ENCODE measurements around the gene MPL. TPM values are rescaled to one million over a fixed set of nuclear protein-coding genes. Genes with fewer than 3 reads are reported as not detected.

Gene MPL
- total and polyA plus RNA-seq, 2 of the 13 experiments (the other 11 are each of a cell fraction or from before 2014, with no cell fraction given) = not detected

GRCh38 chr1:43367904-43368645 lies 30.5 kb downstream of the MPL start, which contains the start of gene ELOVL1 (continued):
- TF ChIP-seq ZFP91 (CRISPR knock-in tag; IDR thresholded peaks at IDR 0.05; ENCODE audit: borderline replicate concordance) (peak; percentile 85), ZNF282 (IDR thresholded peaks at IDR 0.05; ENCODE audit: partially characterized antibody) (no peak), RARG (CRISPR knock-in tag; IDR thresholded peaks at IDR 0.05; ENCODE audit: low read depth) (no peak), ZBTB3 (CRISPR knock-in tag; IDR thresholded peaks at IDR 0.05; ENCODE audit: borderline replicate concordance, low read depth) (no peak), ZNF383 (CRISPR knock-in tag; IDR thresholded peaks at IDR 0.05; ENCODE audit: borderline replicate concordance) (no peak), HES4 (CRISPR knock-in tag; IDR thresholded peaks at IDR 0.05; ENCODE audit: borderline replicate concordance) (peak; percentile 94; the same call in 1 of the 2 replicates), KLF15 (CRISPR knock-in tag; IDR thresholded peaks at IDR 0.05; ENCODE audit: borderline replicate concordance) (no peak), ZC3H4 (CRISPR knock-in tag; IDR thresholded peaks at IDR 0.05; ENCODE audit: borderline replicate concordance) (no peak), ZSCAN30 (CRISPR knock-in tag; IDR thresholded peaks at IDR 0.05) (no peak), ZNF207 (IDR thresholded peaks at IDR 0.05; ENCODE audit: borderline replicate concordance) (no peak), ATF7 (IDR thresholded peaks at IDR 0.05) (no peak), ATF7 (CRISPR knock-in tag; IDR thresholded peaks at IDR 0.05) (no peak), ZNF556 (CRISPR knock-in tag; IDR thresholded peaks at IDR 0.05; ENCODE audit: borderline replicate concordance) (0 out of 2 replicates have a peak, but pooled peaks have one; percentile 50), NR1H2 (CRISPR knock-in tag; IDR thresholded peaks at IDR 0.05; ENCODE audit: borderline replicate concordance, low read depth) (peak; percentile 92), RFX5 (IDR thresholded peaks at IDR 0.05; ENCODE audit: low read depth, low read length) (no peak), TFDP1 (CRISPR knock-in tag; IDR thresholded peaks at IDR 0.05; ENCODE audit: borderline replicate concordance) (peak; percentile 77), ZNF724P (CRISPR knock-in tag; IDR thresholded peaks at IDR 0.05; ENCODE audit: borderline replicate concordance) (0 out of 2 replicates have a peak, but pooled peaks have one; percentile 66), TERF1 (CRISPR knock-in tag; IDR thresholded peaks at IDR 0.05) (no peak), MED13 (CRISPR knock-in tag; IDR thresholded peaks at IDR 0.05) (peak; percentile 87), IRF1 (CRISPR knock-in tag; IDR thresholded peaks at IDR 0.05; ENCODE audit: low read depth) (0 out of 2 replicates have a peak, but pooled peaks have one; percentile 33), ZNF468 (CRISPR knock-in tag; IDR thresholded peaks at IDR 0.05) (no peak), MIER3 (CRISPR knock-in tag; IDR thresholded peaks at IDR 0.05; ENCODE audit: borderline replicate concordance) (peak; percentile 72; the same call in 1 of the 2 replicates), CERS6 (CRISPR knock-in tag; IDR thresholded peaks at IDR 0.05) (no peak), SNRNP70 (IDR thresholded peaks at IDR 0.05; ENCODE audit: low read depth, low read length) (no peak)

Data from HepG2 (cell line).